Measurements from ENCODE around the gene ABO. TPM values are rescaled to one million over a fixed set of nuclear protein-coding genes. Genes with fewer than 3 reads are reported as not detected.

ABO gene
- total RNA-seq, 1 experiment from 2014 or later, result 0.37 TPM

- Histone ChIP-seq H3K23ac (ENCODE audit: insufficient read length, low read depth, low read length) (no peak overlapping the region), H4K8ac (replicated peaks; ENCODE audit: insufficient read length, low read depth, low read length) (no peak overlapping the region), H3K27ac (ENCODE audit: insufficient read length, low read depth, low read length) (no peak overlapping the region), H2AK5ac (ENCODE audit: insufficient read length, low read length) (no peak overlapping the region), H3T11ph (ENCODE audit: low read length) (no peak overlapping the region), H2BK15ac (ENCODE audit: low read depth, low read length) (no peak overlapping the region), H2BK20ac (ENCODE audit: low read depth, low read length, poor library complexity, severe bottlenecking) (no peak overlapping the region), H2BK12ac (ENCODE audit: insufficient read length, low read depth, low read length) (no peak overlapping the region), H3K4me1 (ENCODE audit: insufficient read depth, low read length) (no peaks in the 10 kb centered on the region), H3K27me3 (ENCODE audit: insufficient read depth, low read length) (no peaks in the 10 kb centered on the region), H2AFZ (ENCODE audit: low read length) (no peak overlapping the region), H2BK120ac (ENCODE audit: low read depth, low read length, poor library complexity, severe bottlenecking) (no peak overlapping the region), H3K9me3 (ENCODE audit: control insufficient read depth, low read depth, low read length) (no peaks in the 10 kb centered on the region), H3K18ac (ENCODE audit: insufficient read length, low read depth, low read length) (no peak overlapping the region), H3K4me2 (ENCODE audit: insufficient read depth, insufficient read length, low read length) (no peak overlapping the region), H4K5ac (ENCODE audit: insufficient read length, low read depth, low read length) (no peak overlapping the region), H3K56ac (ENCODE audit: insufficient read length, low read depth, low read length) (no peak overlapping the region), H3K14ac (ENCODE audit: insufficient read depth, low read length) (no peak overlapping the region), H2BK5ac (ENCODE audit: insufficient read length, low read length) (no peak overlapping the region), H4K91ac (ENCODE audit: insufficient read length, low read depth, low read length) (no peak overlapping the region), H3K23me2 (ENCODE audit: insufficient read length, low read depth, low read length, poor library complexity, severe bottlenecking) (no peaks in the 10 kb centered on the region), H3K79me2 (ENCODE audit: insufficient read depth, low read length) (no peaks in the 10 kb centered on the region), H3K4ac (ENCODE audit: low read depth, low read length) (no peak overlapping the region), H3K79me1 (ENCODE audit: insufficient read depth, low read depth, low read length, poor library complexity, severe bottlenecking) (no peaks in the 10 kb centered on the region), H3K9ac (ENCODE audit: extremely low read depth, insufficient read length, low read length) (no peak overlapping the region), H4K20me1 (ENCODE audit: control insufficient read depth, insufficient read depth, insufficient read length) (no peaks in the 10 kb centered on the region)
- H3K4me1 Mint-ChIP-seq, result peaks cover 11 to 13% of the 10 kb centered on the region in 2 experiments
- no peak overlapping the region for H3K4me3 Mint-ChIP-seq
- no peak for TF ChIP-seq CTCF (conservative IDR thresholded peaks at IDR 0.05)
- peaks cover 24% of the 10 kb centered on the region for H3K27me3 Mint-ChIP-seq (ENCODE audit: low read depth)
- H3K36me3 Mint-ChIP-seq (ENCODE audit: insufficient read depth in 1 of 3, low read depth in 3 of 3), result no peaks in the 10 kb centered on the region
- no peak overlapping the region for H3K27ac Mint-ChIP-seq
- H3K9me3 Mint-ChIP-seq, result no peaks in the 10 kb centered on the region
- no CpG with 5 or more reads among the region's 18 CpGs for WGBS (ENCODE audit: extremely low coverage, insufficient read length, low lambda C conversion rate)
- DNase-seq, result no peak
These were observed 13.8 kb downstream of the ABO start for GRCh38 chr9:133261103-133261752.

All from H9 (cell line).